NT2/D1 (cell line): ENCODE results near the gene IGF2BP2.

ENCODE experiments used
- DNase-seq: peaks from one replicate; pipeline ENCODE4 v3.0.0-alpha.2; 2011; ENCODE audit warnings: low read depth, low spot score
- H3K27me3 ChIP-seq: 2 replicates; pipeline ENCODE4 v1.6.0; 2011; ENCODE audit warnings: mild to moderate bottlenecking; ENCODE audit not compliant: insufficient read length, insufficient read depth
- H3K36me3 ChIP-seq: 2 replicates; pipeline ENCODE4 v1.6.1; 2011; ENCODE audit warnings: mild to moderate bottlenecking, low read length, mixed read lengths; ENCODE audit not compliant: insufficient read depth, insufficient read length
- H3K4me1 ChIP-seq: 2 replicates; pipeline ENCODE4 v1.5.1; 2011; ENCODE audit not compliant: insufficient read depth, insufficient read length
- H3K4me3 ChIP-seq: 2 replicates; pipeline ENCODE4 v1.5.1; 2011; ENCODE audit warnings: low read depth; ENCODE audit not compliant: insufficient read length
- H3K9ac ChIP-seq: 2 replicates; pipeline ENCODE4 v1.6.0; 2011; ENCODE audit warnings: low read depth; ENCODE audit not compliant: insufficient read length
- H3K9me3 ChIP-seq: 2 replicates; pipeline ENCODE4 v1.5.1; 2011; ENCODE audit warnings: mild to moderate bottlenecking, low read length; ENCODE audit not compliant: insufficient read depth
- SUZ12 ChIP-seq: IDR thresholded peaks from 2 replicates; pipeline ENCODE4 v1.6.1; 2011; ENCODE audit not compliant: insufficient read length, insufficient read depth; ENCODE audit errors: extremely low read depth
- YY1 ChIP-seq: IDR thresholded peaks from 2 replicates; pipeline ENCODE4 v1.6.1; 2011; ENCODE audit not compliant: insufficient read length, insufficient read depth
- ZNF274 ChIP-seq: IDR thresholded peaks from 2 replicates; pipeline ENCODE4 v1.6.1; 2011; ENCODE audit warnings: mild to moderate bottlenecking, low read depth, low read length

The IGF2BP2 gene

GRCh38 chr3:185825006-185825638 lies at the start of gene IGF2BP2:
IGF2BP2 (minus strand) TSS chr3:185825042; CDS start chr3:185824960, 82 bp downstream.
- peaks cover 11% of the 10 kb centered on the region; the same call in 1 of the 2 replicates for H3K9me3 ChIP-seq
- DNase-seq: no peak
- TF ChIP-seq SUZ12 (no peak), YY1 (no peak), ZNF274 (no peak)
- H3K9ac ChIP-seq: peak within 1 kb of the TSS; percentile 98
- no peaks in the 10 kb centered on the region for H3K4me1 ChIP-seq
- H3K36me3 ChIP-seq: peaks cover 40% of the 10 kb centered on the region
- H3K27me3 ChIP-seq: no peaks in the 10 kb centered on the region
- peak within 1 kb of the TSS; percentile 88 for H3K4me3 ChIP-seq

- H3K4me1 ChIP-seq: no peaks in the 10 kb centered on the region
- no peaks in the 10 kb centered on the region for H3K9me3 ChIP-seq
- H3K9ac ChIP-seq: no peak overlapping the region
- H3K36me3 ChIP-seq: no peaks in the 10 kb centered on the region
- DNase-seq: no peak
- TF ChIP-seq YY1 (no peak), ZNF274 (no peak), SUZ12 (no peak)
- H3K27me3 ChIP-seq: no peaks in the 10 kb centered on the region
- no peak overlapping the region for H3K4me3 ChIP-seq
Measured at GRCh38 chr3:185874119-185874518, 49.3 kb upstream of the IGF2BP2 start.

- DNase-seq: no peak
Measured at GRCh38 chr3:185867650-185868049, 42.8 kb upstream of the IGF2BP2 start.

GRCh38 chr3:185866995-185867394 lies 42.2 kb upstream of the IGF2BP2 start:
- no peak for DNase-seq
- H3K9ac ChIP-seq: no peak overlapping the region
- peaks cover 2% of the 10 kb centered on the region for H3K4me1 ChIP-seq
- no peak overlapping the region for H3K4me3 ChIP-seq
- no peaks in the 10 kb centered on the region for H3K36me3 ChIP-seq
- no peaks in the 10 kb centered on the region for H3K9me3 ChIP-seq
- TF ChIP-seq SUZ12: no peak
- no peak for TF ChIP-seq ZNF274
- TF ChIP-seq YY1: no peak
- no peaks in the 10 kb centered on the region for H3K27me3 ChIP-seq

More at GRCh38 chr3:185867650-185868049, 42.8 kb upstream of the IGF2BP2 start:
- Histone ChIP-seq H3K9me3 (no peaks in the 10 kb centered on the region), H3K36me3 (no peaks in the 10 kb centered on the region), H3K4me3 (no peak overlapping the region), H3K27me3 (no peaks in the 10 kb centered on the region), H3K4me1 (peaks cover 2% of the 10 kb centered on the region), H3K9ac (no peak overlapping the region)
- TF ChIP-seq ZNF274 (no peak), YY1 (no peak), SUZ12 (no peak)

- peaks cover 2% of the 10 kb centered on the region for H3K4me1 ChIP-seq
- no peaks in the 10 kb centered on the region for H3K36me3 ChIP-seq
- no peak overlapping the region for H3K4me3 ChIP-seq
- H3K9ac ChIP-seq: no peak overlapping the region
- no peak for TF ChIP-seq YY1
- no peak for DNase-seq
- H3K27me3 ChIP-seq: no peaks in the 10 kb centered on the region
- H3K9me3 ChIP-seq: no peaks in the 10 kb centered on the region
Measured at GRCh38 chr3:185866555-185866954, 41.7 kb upstream of the IGF2BP2 start.

- no peak overlapping the region for H3K4me3 ChIP-seq
- H3K4me1 ChIP-seq: peaks cover 2% of the 10 kb centered on the region
- H3K36me3 ChIP-seq: no peaks in the 10 kb centered on the region
- no peak overlapping the region for H3K9ac ChIP-seq
- H3K27me3 ChIP-seq: no peaks in the 10 kb centered on the region
- TF ChIP-seq ZNF274: no peak
- DNase-seq: no peak
- no peaks in the 10 kb centered on the region for H3K9me3 ChIP-seq
Measured at GRCh38 chr3:185865247-185865646, 40.4 kb upstream of the IGF2BP2 start.

- H3K4me3 ChIP-seq: no peak overlapping the region
- TF ChIP-seq YY1: no peak
- TF ChIP-seq SUZ12: no peak
- no peak for TF ChIP-seq ZNF274
- H3K9ac ChIP-seq: no peak overlapping the region
- no peaks in the 10 kb centered on the region for H3K27me3 ChIP-seq
- peaks cover 2% of the 10 kb centered on the region for H3K4me1 ChIP-seq
- no peaks in the 10 kb centered on the region for H3K9me3 ChIP-seq
- H3K36me3 ChIP-seq: no peaks in the 10 kb centered on the region
- no peak for DNase-seq
Measured at GRCh38 chr3:185864767-185865166, 39.9 kb upstream of the IGF2BP2 start.

GRCh38 chr3:185862920-185863319 lies 38.1 kb upstream of the IGF2BP2 start:
- peaks cover 2% of the 10 kb centered on the region for H3K4me1 ChIP-seq
- no peaks in the 10 kb centered on the region for H3K36me3 ChIP-seq
- H3K27me3 ChIP-seq: no peaks in the 10 kb centered on the region
- H3K9me3 ChIP-seq: no peaks in the 10 kb centered on the region
- no peak overlapping the region for H3K4me3 ChIP-seq
- no peak overlapping the region for H3K9ac ChIP-seq
- no peak for DNase-seq
- TF ChIP-seq YY1: no peak
- TF ChIP-seq SUZ12: no peak
- TF ChIP-seq ZNF274: no peak
